B cell (primary cell): Measurements from ENCODE around the gene ELFN2. TPM values are rescaled to one million over a fixed set of nuclear protein-coding genes. Genes with fewer than 3 reads are reported as not detected.

Experiments used
- ATAC-seq: fragments of 200-7000 bp; cut with Tn5 transposase; one replicate; pipeline ENCODE4 v1.10.0; 2021; ENCODE audit warnings: low read depth, mild to moderate bottlenecking, moderate number of reproducible peaks, moderate library complexity
- CTCF ChIA-PET: fragments of 350-600 bp; sonication (Branson Sonifier 250); formaldehyde crosslinking; loops from one replicate; lab custom pipeline; 2021; ENCODE audit warnings: antibody characterized with exemption, inconsistent platforms; lab: Charles Lee
- POLR2A ChIA-PET: fragments of 350-600 bp; sonication (Branson Sonifier 250); formaldehyde crosslinking; loops from one replicate; lab custom pipeline; 2021; ENCODE audit warnings: antibody characterized with exemption; lab: Charles Lee
- DNase-seq: peaks from one replicate; pipeline ENCODE4 v3.0.0; 2013
- H2AFZ ChIP-seq: 2 replicates; pipeline ENCODE4 v1.6.1; 2012; ENCODE audit warnings: mild to moderate bottlenecking, low read depth, low read length; ENCODE audit not compliant: insufficient read depth, poor library complexity, severe bottlenecking
- H3K27ac ChIP-seq, 2 donors: 1 replicate in 1 of 2; 2 replicates in 1 of 2; pipeline ENCODE4 v1.5.1; 2012 to 2013; ENCODE audit warnings: low read length in 2 of 2, mild to moderate bottlenecking in 2 of 2, moderate library complexity in 1 of 2
- H3K27me3 ChIP-seq, 4 experiments: fragments of 200-600 bp in 1 of 4; sonication (generic) in 1 of 4; replicated peaks in 1 of 4; 1 replicate in 2 of 4; 2 replicates in 2 of 4; pipeline versions ENCODE4 v1.6.1 to v1.7.0; 2013 to 2016; ENCODE audit warnings: low read length in 3 of 4, mild to moderate bottlenecking in 2 of 4, mixed read lengths in 1 of 4, moderate library complexity in 1 of 4; ENCODE audit not compliant: insufficient read depth in 4 of 4, control insufficient read depth in 3 of 4; ENCODE audit errors: control extremely low read depth in 1 of 4
- H3K36me3 ChIP-seq, 2 experiments: replicated peaks in 1 of 2; 1 replicate in 1 of 2; 2 replicates in 1 of 2; pipeline versions ENCODE4 v1.6.1 to v1.7.1; 2013; ENCODE audit warnings: low read length in 1 of 2; ENCODE audit not compliant: insufficient read depth in 2 of 2, control insufficient read depth in 1 of 2; ENCODE audit errors: control extremely low read depth in 1 of 2, extremely low read depth in 1 of 2
- H3K4me1 ChIP-seq, 2 donors: fragments of 200-600 bp in 1 of 2; sonication (generic) in 1 of 2; 1 replicate in 1 of 2; 2 replicates in 1 of 2; pipeline versions ENCODE4 v1.5.1 to v1.6.1; 2013 to 2017; ENCODE audit warnings: low read length in 2 of 2; ENCODE audit not compliant: control insufficient read depth in 2 of 2, insufficient read depth in 2 of 2
- H3K4me2 ChIP-seq: replicated peaks from 2 replicates; pipeline ENCODE3; 2012; ENCODE audit warnings: mild to moderate bottlenecking, low read depth, low read length; ENCODE audit not compliant: poor library complexity, severe bottlenecking
- H3K4me3 ChIP-seq, 5 experiments: fragments of 200-600 bp in 1 of 5; sonication (generic) in 1 of 5; 1 replicate in 3 of 5; 2 replicates in 2 of 5; pipeline versions ENCODE4 v1.5.1 to v1.7.0; 2011 to 2016; ENCODE audit warnings: low read length in 4 of 5, mild to moderate bottlenecking in 4 of 5, low read depth in 2 of 5, control low read depth in 1 of 5, moderate library complexity in 1 of 5; ENCODE audit not compliant: insufficient read depth in 1 of 5; ENCODE audit errors: control extremely low read depth in 1 of 5, extremely low read depth in 1 of 5
- H3K79me2 ChIP-seq: fragments of 200-600 bp; sonication (generic); one replicate; pipeline ENCODE4 v1.6.0; 2016; ENCODE audit warnings: low read length; ENCODE audit not compliant: control insufficient read depth, insufficient read depth
- H3K9ac ChIP-seq: fragments of 200-600 bp; sonication (generic); 2 replicates; pipeline ENCODE4 v1.6.1; 2017; ENCODE audit warnings: mild to moderate bottlenecking, low read length, moderate library complexity
- H3K9me3 ChIP-seq, 3 donors: one replicate each; pipeline versions ENCODE4 v1.6.1 to v1.7.1; 2013; ENCODE audit warnings: low read length in 2 of 3; ENCODE audit not compliant: control insufficient read depth in 2 of 3, insufficient read depth in 1 of 3; ENCODE audit errors: control extremely low read depth in 1 of 3
- H4K20me1 ChIP-seq: 2 replicates; pipeline ENCODE4 v1.6.0; 2012; ENCODE audit warnings: mild to moderate bottlenecking, low read length; ENCODE audit not compliant: insufficient read depth, control insufficient read depth, poor library complexity, severe bottlenecking
- H3K27ac Mint-ChIP-seq: one replicate; pipeline ENCODE4 v1.8.0; 2021; ENCODE audit warnings: mixed read lengths
- H3K27me3 Mint-ChIP-seq: one replicate; pipeline ENCODE4 v1.8.0; 2021; ENCODE audit warnings: mixed read lengths
- H3K4me1 Mint-ChIP-seq: one replicate; pipeline ENCODE4 v1.8.0; 2021; ENCODE audit warnings: mixed read lengths
- H3K4me3 Mint-ChIP-seq: one replicate; pipeline ENCODE4 v1.8.0; 2021; ENCODE audit warnings: mixed read lengths
- H3K9me3 Mint-ChIP-seq: one replicate; pipeline ENCODE4 v1.8.0; 2022; ENCODE audit warnings: mixed read lengths; ENCODE audit not compliant: insufficient read depth
- CTCF ChIP-seq: fragments of 200-600 bp; IDR thresholded peaks from one replicate; pipeline ENCODE4 v1.8.0; 2022; ENCODE audit warnings: antibody characterized with exemption, mild to moderate bottlenecking
- EZH2 ChIP-seq: IDR thresholded peaks from 2 replicates; pipeline ENCODE4 v1.6.1; 2012; ENCODE audit warnings: borderline replicate concordance, low read depth, mild to moderate bottlenecking, moderate library complexity, low read length; ENCODE audit not compliant: insufficient read depth, poor library complexity, severe bottlenecking
- WGBS: methylation state at CpG from one replicate; pipeline ENCODE4 v1.1.5; 2013; ENCODE audit warnings: missing lambda C conversion rate; ENCODE audit not compliant: insufficient coverage; 5-methylcytosine and 5-hydroxymethylcytosine counted together
- intact Hi-C: fragments of 100-400 bp; cut with micrococcal nuclease; formaldehyde crosslinking; loops from one replicate; pipeline ENCODE4 v1.10.0; 2022
- polyA plus RNA-seq: library from polyadenylated mRNA; depleted of rRNA; stranded (reverse); fragments of >200 nt; gene quantifications from 2 replicates; pipeline ENCODE4 v1.2.3, GENCODE V29; 2012
- total RNA-seq, 2 donors: library from RNA; stranded (reverse); fragments of 120-200 nt in 1 of 2; gene quantifications; 1 replicate in 1 of 2; 2 replicates in 1 of 2; pipeline versions ENCODE4 v1.2.3 to v1.2.4, GENCODE V29; 2013 to 2022

The ELFN2 gene
- total and polyA plus RNA-seq, 2 donors (not counting 1 experiment from before 2014, with no cell fraction given) = 0.07 to 0.12 TPM

GRCh38 chr22:37461961-37462360 lies 34.7 kb upstream of the ELFN2 start:
- Histone ChIP-seq H3K4me1 (no peaks in the 10 kb centered on the region), H3K27ac (no peak overlapping the region), H3K79me2 (no peaks in the 10 kb centered on the region), H3K9me3 (no peaks in the 10 kb centered on the region), H3K27me3 (no peaks in the 10 kb centered on the region), H3K9ac (no peak overlapping the region), H4K20me1 (no peaks in the 10 kb centered on the region), H2AFZ (no peak overlapping the region), H3K4me2 (no peak overlapping the region), H3K4me3 (no peak overlapping the region), H3K36me3 (peaks cover 1 to 11% of the 10 kb centered on the region in 2 experiments)
- ChIA-PET POLR2A (no interaction called here), CTCF (interaction anchor here (1.1 to 2.0 kb wide), 2 partner anchors 11 kb away, joined by 5 to 6 read pairs; no protein-coding TSS in a partner anchor)
- no peak overlapping the region for H3K27ac Mint-ChIP-seq
- TF ChIP-seq CTCF = no peak
- no peak for TF ChIP-seq EZH2
- ATAC-seq (no peak), DNase-seq (no peak)
- H3K27me3 Mint-ChIP-seq = no peaks in the 10 kb centered on the region
- H3K4me3 Mint-ChIP-seq = no peak overlapping the region
- WGBS = 69% methylated on average over 4 of the region's 6 CpGs
- no peaks in the 10 kb centered on the region for H3K9me3 Mint-ChIP-seq
- intact Hi-C loops = no loop called here
- H3K4me1 Mint-ChIP-seq = peaks cover 15% of the 10 kb centered on the region

GRCh38 chr22:37460684-37461083 lies 33.4 kb upstream of the ELFN2 start:
- intact Hi-C loops = no loop called here
- Histone ChIP-seq H3K36me3 (peaks cover 1 to 7% of the 10 kb centered on the region in 2 experiments), H3K4me3 (no peak overlapping the region), H3K27ac (no peak overlapping the region), H3K9ac (no peak overlapping the region), H3K4me1 (no peaks in the 10 kb centered on the region), H2AFZ (no peak overlapping the region), H3K4me2 (no peak overlapping the region), H3K27me3 (no peaks in the 10 kb centered on the region), H3K79me2 (no peaks in the 10 kb centered on the region), H4K20me1 (no peaks in the 10 kb centered on the region), H3K9me3 (no peaks in the 10 kb centered on the region)
- ATAC-seq = no peak
- TF ChIP-seq EZH2 (no peak), CTCF (no peak)
- Mint-ChIP-seq H3K27me3 (no peaks in the 10 kb centered on the region), H3K4me3 (no peak overlapping the region), H3K4me1 (peaks cover 14% of the 10 kb centered on the region), H3K9me3 (no peaks in the 10 kb centered on the region), H3K27ac (no peak overlapping the region)
- CTCF ChIA-PET = no interaction called here
- no CpG with 5 or more reads among the region's 3 CpGs for WGBS
- DNase-seq = no peak
- POLR2A ChIA-PET = no interaction called here
